Fibroblast of skin of left biceps (primary cell): Measurements from ENCODE around the gene PDE4B.
"Not testable (repeated sequence)": the region's sequence is repeated elsewhere in the genome, so short reads cannot be mapped to it uniquely, and the experiment has no call there.

Experiments used
- DNase-seq, 2 experiments: peaks; one replicate each; pipeline ENCODE4 v3.0.0-alpha.2; 2013; ENCODE audit warnings: low read depth in 2 of 2

Gene PDE4B

GRCh38 chr1:66388913-66389312 is 596.2 kb downstream of the PDE4B start:
- no peak for DNase-seq

- DNase-seq, result no peak
These were observed 601.0 kb downstream of the PDE4B start for GRCh38 chr1:66393586-66394287.

- no peak for DNase-seq
These were observed 601.9 kb downstream of the PDE4B start for GRCh38 chr1:66394603-66395002.

- no peak for DNase-seq
These were observed 602.7 kb downstream of the PDE4B start for GRCh38 chr1:66395202-66396061.

GRCh38 chr1:66396212-66396890 is 603.7 kb downstream of the PDE4B start:
- no peak for DNase-seq

GRCh38 chr1:66397192-66397591 is 604.5 kb downstream of the PDE4B start:
- DNase-seq, result no peak

GRCh38 chr1:66399888-66400529 is 607.3 kb downstream of the PDE4B start:
- DNase-seq, result no peak

GRCh38 chr1:66400660-66401059 is 608.0 kb downstream of the PDE4B start:
- no peak for DNase-seq

- no peak for DNase-seq
These were observed 608.5 kb downstream of the PDE4B start for GRCh38 chr1:66401244-66401643.

- peak in 1 of 2 experiments; percentile 23 for DNase-seq
These were observed 609.5 kb downstream of the PDE4B start for GRCh38 chr1:66402194-66402593.

GRCh38 chr1:66403007-66403731 is 610.5 kb downstream of the PDE4B start:
- no peak for DNase-seq

GRCh38 chr1:66405061-66405460 is 612.4 kb downstream of the PDE4B start:
- no peak for DNase-seq

- DNase-seq, result peak in 1 of 2 experiments; percentile 36
These were observed 618.8 kb downstream of the PDE4B start for GRCh38 chr1:66411449-66411848.

GRCh38 chr1:66412704-66413103 is 620.0 kb downstream of the PDE4B start:
- DNase-seq, result no peak

- no peak for DNase-seq
These were observed 620.6 kb downstream of the PDE4B start for GRCh38 chr1:66413136-66413837.

- DNase-seq, result no peak
These were observed 621.1 kb downstream of the PDE4B start for GRCh38 chr1:66413838-66414175.

- DNase-seq, result no peak
These were observed 622.6 kb downstream of the PDE4B start for GRCh38 chr1:66415281-66415680.

- no peak for DNase-seq
These were observed 623.2 kb downstream of the PDE4B start for GRCh38 chr1:66415866-66416265.

GRCh38 chr1:66416295-66416694 is 623.6 kb downstream of the PDE4B start:
- DNase-seq, result no peak

GRCh38 chr1:66418021-66418420 is 625.3 kb downstream of the PDE4B start:
- no peak for DNase-seq

GRCh38 chr1:66420171-66420570 is 627.5 kb downstream of the PDE4B start:
- DNase-seq, result not testable (repeated sequence)
